HepG2 (cell line): ENCODE data around the gene MPG. TPM values are rescaled to one million over a fixed set of nuclear protein-coding genes. Genes with fewer than 3 reads are reported as not detected.

Experiments
- ATAC-seq: fragments of 200-7000 bp; cut with Tn5 transposase; 3 replicates; pipeline ENCODE4 v1.9.1; 2020; ENCODE audit warnings: mild to moderate bottlenecking, moderate library complexity
- BruUV-seq: library from RNA; stranded (reverse); fragments of 400-500 nt; replicated peaks from 2 replicates; lab custom pipeline; 2021; lab: Mats Ljungman, UMichigan
- CTCF ChIA-PET: fragments of 300-600 bp; formaldehyde crosslinking; extraction: SDS; loops from one replicate; lab custom pipeline; 2021; ENCODE audit warnings: low total read pairs, inconsistent platforms, low intra/inter-chr PET ratio; lab: Yijun Ruan, JAX
- POLR2A ChIA-PET: fragments of 350-600 bp; sonication (Branson Sonifier 250); formaldehyde crosslinking; loops from one replicate; lab custom pipeline; 2020; ENCODE audit warnings: antibody characterized with exemption, inconsistent platforms; lab: Yijun Ruan, JAX
- DNase-seq: peaks from one replicate; pipeline ENCODE4 v3.0.0-alpha.2; 2015; ENCODE audit warnings: low spot score
- FAIRE-seq: peaks from 3 replicates; lab custom pipeline; 2011; peaks lifted over from hg19 to GRCh38; lab: Jason Lieb, UNC
- H2AFZ ChIP-seq: one replicate; pipeline ENCODE4 v1.6.1; 2011; ENCODE audit warnings: low read length, inconsistent platforms
- H3K27ac ChIP-seq: fragments of 300-600 bp; 3 replicates; pipeline ENCODE4 v1.8.0; 2011; ENCODE audit warnings: mixed run types, mild to moderate bottlenecking, mixed read lengths, low read length, inconsistent platforms; ENCODE audit not compliant: insufficient read depth; ENCODE audit errors: extremely low read length
- H3K27me3 ChIP-seq, 2 experiments: fragments of 200-600 bp in 1 of 2; 2 replicates in 1 of 2; 3 replicates in 1 of 2; pipeline versions ENCODE4 v1.6.0 to v1.8.0; 2011; ENCODE audit warnings: low read length in 2 of 2, mild to moderate bottlenecking in 2 of 2, moderate library complexity in 2 of 2, inconsistent platforms in 1 of 2; ENCODE audit not compliant: insufficient read depth in 2 of 2, control insufficient read depth in 1 of 2
- H3K36me3 ChIP-seq, 2 experiments: fragments of 200-600 bp in 1 of 2; replicated peaks in 1 of 2; 2 replicates in 1 of 2; 3 replicates in 1 of 2; pipeline versions ENCODE4 v1.5.1 to v1.8.0; 2011; ENCODE audit warnings: low read length in 2 of 2, inconsistent platforms in 1 of 2; ENCODE audit not compliant: insufficient read depth in 2 of 2, control insufficient read depth in 1 of 2
- H3K4me1 ChIP-seq: 2 replicates; pipeline ENCODE4 v1.5.1; 2012; ENCODE audit warnings: low read length, inconsistent platforms; ENCODE audit not compliant: insufficient read depth
- H3K4me2 ChIP-seq: 2 replicates; pipeline ENCODE4 v1.6.0; 2011; ENCODE audit warnings: low read depth, low read length, inconsistent platforms
- H3K4me3 ChIP-seq, 3 experiments: fragments of 200-600 bp in 1 of 3; sonication (generic), shearing (Covaris generic) in 1 of 3; replicated peaks in 1 of 3; 2 replicates each; pipeline ENCODE4 v1.5.1; 2011 to 2016; ENCODE audit warnings: low read length in 3 of 3, inconsistent platforms in 2 of 3, low read depth in 2 of 3, mild to moderate bottlenecking in 2 of 3, control low read depth in 1 of 3, mixed read lengths in 1 of 3; ENCODE audit not compliant: insufficient read depth in 1 of 3
- H3K79me2 ChIP-seq: one replicate; pipeline ENCODE4 v1.6.1; 2011; ENCODE audit warnings: low read length, inconsistent platforms; ENCODE audit not compliant: insufficient read depth
- H3K9ac ChIP-seq: 2 replicates; pipeline ENCODE4 v1.6.0; 2011; ENCODE audit warnings: mild to moderate bottlenecking, low read depth, low read length, inconsistent platforms; ENCODE audit not compliant: insufficient read depth
- H3K9me3 ChIP-seq: 2 replicates; pipeline ENCODE4 v1.5.1; 2012; ENCODE audit warnings: mild to moderate bottlenecking, low read length
- H4K20me1 ChIP-seq: 2 replicates; pipeline ENCODE4 v1.6.0; 2011; ENCODE audit warnings: inconsistent platforms, mild to moderate bottlenecking, low read length, moderate library complexity; ENCODE audit not compliant: insufficient read depth
- BCL3 ChIP-seq: sonication (generic); formaldehyde crosslinking; IDR thresholded peaks from 2 replicates; pipeline ENCODE4 v1.5.1; 2020; ENCODE audit warnings: mild to moderate bottlenecking, missing genetic modification reagents, moderate library complexity
- ETV5 ChIP-seq: IDR thresholded peaks from 2 replicates; pipeline ENCODE4 v1.6.1; 2018; ENCODE audit warnings: missing biosample characterization, missing genetic modification reagents, inconsistent platforms, borderline replicate concordance
- IRF2 ChIP-seq: IDR thresholded peaks from 2 replicates; pipeline ENCODE4 v1.6.1; 2018; ENCODE audit warnings: missing genetic modification reagents, missing compliant biosample characterization
- KLF9 ChIP-seq: IDR thresholded peaks from 2 replicates; pipeline ENCODE4 v1.6.1; 2016; ENCODE audit warnings: low read depth
- MIER3 ChIP-seq: IDR thresholded peaks from 2 replicates; pipeline ENCODE4 v1.6.1; 2016; ENCODE audit warnings: missing compliant biosample characterization, borderline replicate concordance
- MXI1 ChIP-seq: IDR thresholded peaks from 3 replicates; pipeline ENCODE4 v1.6.1; 2012; ENCODE audit warnings: low read depth, low read length, inconsistent platforms, borderline replicate concordance
- NCOR1 ChIP-seq: fragments of 200-600 bp; sonication (generic); IDR thresholded peaks from 2 replicates; pipeline ENCODE4 v1.7.0; 2017; ENCODE audit warnings: antibody characterized with exemption, low read length, borderline replicate concordance
- NFATC3 ChIP-seq: sonication (generic); formaldehyde crosslinking; IDR thresholded peaks from 2 replicates; pipeline ENCODE4 v1.5.1; 2020; ENCODE audit warnings: mild to moderate bottlenecking, missing genetic modification reagents
- POLR2A ChIP-seq, 2 experiments: IDR thresholded peaks; 2 replicates each; pipeline ENCODE4 v1.6.1; 2011; ENCODE audit warnings: low read depth in 2 of 2, low read length in 2 of 2, mild to moderate bottlenecking in 1 of 2, moderate library complexity in 1 of 2; ENCODE audit not compliant: insufficient read depth in 1 of 2
- TAF1 ChIP-seq: sonication (generic); formaldehyde crosslinking; IDR thresholded peaks from 2 replicates; pipeline ENCODE4 v1.4.0; 2020; ENCODE audit warnings: missing genetic modification reagents
- THAP7 ChIP-seq: sonication (generic); formaldehyde crosslinking; IDR thresholded peaks from 2 replicates; pipeline ENCODE4 v1.8.1; 2023; ENCODE audit warnings: mild to moderate bottlenecking, missing genetic modification reagents
- ZBTB1 ChIP-seq: sonication (generic); formaldehyde crosslinking; IDR thresholded peaks from 2 replicates; pipeline ENCODE4 v1.4.0; 2020; ENCODE audit warnings: missing genetic modification reagents, borderline replicate concordance
- ZBTB8A ChIP-seq: sonication (generic); formaldehyde crosslinking; IDR thresholded peaks from 2 replicates; pipeline ENCODE4 v1.4.0; 2020; ENCODE audit warnings: mild to moderate bottlenecking, low read depth, missing genetic modification reagents, borderline replicate concordance
- ZMYM3 ChIP-seq: sonication (generic); formaldehyde crosslinking; IDR thresholded peaks from 2 replicates; pipeline ENCODE4 v1.5.1; 2020; ENCODE audit warnings: mild to moderate bottlenecking, missing genetic modification reagents
- ZNF598 ChIP-seq: sonication (generic); formaldehyde crosslinking; IDR thresholded peaks from 2 replicates; pipeline ENCODE4 v1.5.1; 2020; ENCODE audit warnings: mild to moderate bottlenecking, missing genetic modification reagents, borderline replicate concordance
- ZNF790 ChIP-seq: sonication (generic); formaldehyde crosslinking; IDR thresholded peaks from 2 replicates; pipeline ENCODE4 v1.8.0; 2022; ENCODE audit warnings: missing genetic modification reagents, mild to moderate bottlenecking, borderline replicate concordance
- ZNF883 ChIP-seq: sonication (generic); formaldehyde crosslinking; IDR thresholded peaks from 2 replicates; pipeline ENCODE4 v1.5.1; 2020; ENCODE audit warnings: mild to moderate bottlenecking, missing genetic modification reagents; ENCODE audit errors: not compliant biosample characterization
- WGBS: methylation state at CpG from one replicate; pipeline ENCODE4 v1.1.6; 2017; ENCODE audit warnings: low lambda C conversion rate; 5-methylcytosine and 5-hydroxymethylcytosine counted together
- in situ Hi-C: cut with HindIII; loops from 2 replicates; pipeline ENCODE4 v1.10.0; 2017; ENCODE audit warnings: low pct_unique_long_range_greater_than_20kb; ENCODE audit not compliant: extremely low pct_ligation_motif_present
- intact Hi-C: fragments of 100-400 bp; cut with micrococcal nuclease; formaldehyde crosslinking; loops from one replicate; pipeline ENCODE4 v1.10.0; 2022; ENCODE audit not compliant: unreplicated experiment
- polyA plus RNA-seq, 8 experiments: library from polyadenylated mRNA; depleted of rRNA in 3 of 8; stranded (reverse) in 7 of 8; unstranded in 1 of 8; fragments of >200 nt; fragmentation: Illumina TruSeq in 4 of 8; extraction: Trizol in 4 of 8; gene quantifications; 2 replicates each; pipeline versions ENCODE4 v1.2.1 to v1.2.3, GENCODE V29; 2011 to 2016; ENCODE audit warnings: low read depth in 4 of 8, missing spikeins in 1 of 8, mixed read lengths in 1 of 8; ENCODE audit not compliant: insufficient read depth in 1 of 8
- total RNA-seq, 5 experiments: library from RNA; depleted of rRNA; stranded (reverse); fragments of >200 nt; fragmentation: Illumina TruSeq; extraction: Trizol; gene quantifications; 2 replicates each; pipeline ENCODE4 v1.2.3, GENCODE V29; 2016; ENCODE audit warnings: low read depth in 1 of 5
- TF ChIP-seq, protein P1 (sequence below): IDR thresholded peaks from 2 replicates; pipeline ENCODE4 v1.6.1; 2016; ENCODE audit warnings: mild to moderate bottlenecking, missing biosample characterization, missing genetic modification reagents
- TF ChIP-seq, protein P2 (sequence below): sonication (generic); formaldehyde crosslinking; IDR thresholded peaks from 2 replicates; pipeline ENCODE4 v1.8.0; 2022; ENCODE audit warnings: missing genetic modification reagents, mild to moderate bottlenecking, moderate library complexity, borderline replicate concordance

MPG gene
- total and polyA plus RNA-seq, 2 of the 13 experiments (the other 11 are each of a cell fraction or from before 2014, with no cell fraction given) = 59.1 to 62.5 TPM

GRCh38 chr16:76535-77272 is 1.3 kb upstream of the MPG start:
- WGBS = 7% methylated on average over 7 of the region's 13 CpGs
- H2AFZ ChIP-seq = no peak overlapping the region
- peak overlapping the region; percentile 86 for H3K9ac ChIP-seq
- ATAC-seq (peak; percentile 24), FAIRE-seq (peak; percentile 42), DNase-seq (peak; percentile 66)
- H3K4me2 ChIP-seq = peak overlapping the region; percentile 95
- ChIA-PET CTCF (interaction anchor here (1.1 to 2.5 kb wide), 2 partner anchors 11 to 20 kb away, joined by 6 to 11 read pairs; no protein-coding TSS in a partner anchor), POLR2A (interaction anchor here (1.1 to 2.6 kb wide), 4 partner anchors 11 to 23 kb away, joined by 3 to 12 read pairs (median 6); partner anchors contain the start of genes POLR3K and SNRNP25)
- peaks cover 2% of the 10 kb centered on the region for H3K79me2 ChIP-seq
- no peaks in the 10 kb centered on the region for H3K9me3 ChIP-seq
- no TSS peak for BruUV-seq
- peak overlapping the region; percentile 62 for H3K27ac ChIP-seq
- intact Hi-C loops (no loop called here), in situ Hi-C loops (no loop called here)
- H3K4me3 ChIP-seq = peak overlapping the region; percentile 63 to 84 (median 80)
- H4K20me1 ChIP-seq = no peaks in the 10 kb centered on the region
- peaks cover 62% of the 10 kb centered on the region for H3K4me1 ChIP-seq
- H3K36me3 ChIP-seq = peaks cover 4 to 17% of the 10 kb centered on the region in 2 experiments; a peak in 3 of 5 replicates
- peaks cover 2 to 8% of the 10 kb centered on the region in 2 experiments; a peak in 2 of 5 replicates for H3K27me3 ChIP-seq
- TF ChIP-seq MXI1 = peak; percentile 17; the same call in 1 of the 3 replicates
- 0 out of 2 replicates have a peak, but pooled peaks have one; percentile 14 for TF ChIP-seq IRF2
- peak; percentile 55; the same call in 1 of the 2 replicates for TF ChIP-seq NFATC3 (CRISPR knock-in tag)
- TF ChIP-seq TAF1 (CRISPR knock-in tag) = no peak; the same call in 1 of the 2 replicates
- TF ChIP-seq ZBTB1 (CRISPR knock-in tag) = no peak
- TF ChIP-seq POLR2A (IDR thresholded peaks at IDR 0.05; ENCODE audit: insufficient read depth in 1 of 2, low read depth in 2 of 2, low read length in 2 of 2) = peak in 1 of 2 experiments; percentile 65; a peak in 2 of 4 replicates
- no peak for TF ChIP-seq MIER3 (CRISPR knock-in tag)
- 0 out of 2 replicates have a peak, but pooled peaks have one; percentile 31 for TF ChIP-seq ZNF598 (CRISPR knock-in tag)
- TF ChIP-seq, protein P1, sequence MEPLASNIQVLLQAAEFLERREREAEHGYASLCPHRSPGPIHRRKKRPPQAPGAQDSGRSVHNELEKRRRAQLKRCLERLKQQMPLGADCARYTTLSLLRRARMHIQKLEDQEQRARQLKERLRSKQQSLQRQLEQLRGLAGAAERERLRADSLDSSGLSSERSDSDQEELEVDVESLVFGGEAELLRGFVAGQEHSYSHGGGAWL (CRISPR knock-in tag) = 0 out of 2 replicates have a peak, but pooled peaks have one; percentile 12
- TF ChIP-seq ZBTB8A = no peak
- TF ChIP-seq BCL3 (CRISPR knock-in tag) = peak; percentile 42; the same call in 1 of the 2 replicates
- TF ChIP-seq THAP7 = peak; percentile 14; the same call in 1 of the 2 replicates
- no peak for TF ChIP-seq ZNF790 (CRISPR knock-in tag)
- peak; percentile 80 for TF ChIP-seq ETV5 (CRISPR knock-in tag)
- 0 out of 2 replicates have a peak, but pooled peaks have one; percentile 2 for TF ChIP-seq NCOR1
- TF ChIP-seq, protein P2, sequence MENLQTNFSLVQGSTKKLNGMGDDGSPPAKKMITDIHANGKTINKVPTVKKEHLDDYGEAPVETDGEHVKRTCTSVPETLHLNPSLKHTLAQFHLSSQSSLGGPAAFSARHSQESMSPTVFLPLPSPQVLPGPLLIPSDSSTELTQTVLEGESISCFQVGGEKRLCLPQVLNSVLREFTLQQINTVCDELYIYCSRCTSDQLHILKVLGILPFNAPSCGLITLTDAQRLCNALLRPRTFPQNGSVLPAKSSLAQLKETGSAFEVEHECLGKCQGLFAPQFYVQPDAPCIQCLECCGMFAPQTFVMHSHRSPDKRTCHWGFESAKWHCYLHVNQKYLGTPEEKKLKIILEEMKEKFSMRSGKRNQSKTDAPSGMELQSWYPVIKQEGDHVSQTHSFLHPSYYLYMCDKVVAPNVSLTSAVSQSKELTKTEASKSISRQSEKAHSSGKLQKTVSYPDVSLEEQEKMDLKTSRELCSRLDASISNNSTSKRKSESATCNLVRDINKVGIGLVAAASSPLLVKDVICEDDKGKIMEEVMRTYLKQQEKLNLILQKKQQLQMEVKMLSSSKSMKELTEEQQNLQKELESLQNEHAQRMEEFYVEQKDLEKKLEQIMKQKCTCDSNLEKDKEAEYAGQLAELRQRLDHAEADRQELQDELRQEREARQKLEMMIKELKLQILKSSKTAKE (CRISPR knock-in tag) = peak; percentile 42; the same call in 1 of the 2 replicates
- TF ChIP-seq ZNF883 = peak; percentile 27
- no peak for TF ChIP-seq KLF9 (CRISPR knock-in tag)
- peak; percentile 5; the same call in 1 of the 2 replicates for TF ChIP-seq ZMYM3
